Measurements from ENCODE around the gene HLA-DPB1. TPM values are rescaled to one million over a fixed set of nuclear protein-coding genes. Genes with fewer than 3 reads are reported as not detected.

Gene HLA-DPB1
- total RNA-seq, 1 experiment from 2014 or later, result not detected

DNA sequence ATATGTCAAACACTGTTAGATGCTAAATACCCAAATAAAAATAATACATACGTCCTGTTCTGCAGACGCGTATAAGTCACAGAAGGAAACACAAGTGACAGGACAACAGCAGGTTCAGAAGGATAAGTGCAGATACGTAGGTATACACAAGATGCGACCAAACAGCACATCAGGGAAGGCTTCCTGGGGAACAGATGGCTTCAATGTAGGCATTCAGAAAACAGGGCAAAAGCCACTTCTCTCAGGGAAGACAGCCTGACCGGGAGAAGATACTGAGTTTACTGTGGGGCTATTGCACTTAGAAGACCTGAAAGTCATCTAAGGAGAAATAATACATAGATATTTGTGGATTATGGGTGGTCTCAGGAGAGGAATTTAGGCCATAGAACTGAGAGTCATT, 4.2 kb upstream of the HLA-DPB1 start:
- H3K4me3 ChIP-seq, result no peak overlapping the region
- intact Hi-C loops (cut with micrococcal nuclease; ENCODE audit: unreplicated experiment), result no loop called here
- H3K27me3 ChIP-seq (ENCODE audit: insufficient read depth, low read depth), result peaks cover 72% of the 10 kb centered on the region

DNA sequence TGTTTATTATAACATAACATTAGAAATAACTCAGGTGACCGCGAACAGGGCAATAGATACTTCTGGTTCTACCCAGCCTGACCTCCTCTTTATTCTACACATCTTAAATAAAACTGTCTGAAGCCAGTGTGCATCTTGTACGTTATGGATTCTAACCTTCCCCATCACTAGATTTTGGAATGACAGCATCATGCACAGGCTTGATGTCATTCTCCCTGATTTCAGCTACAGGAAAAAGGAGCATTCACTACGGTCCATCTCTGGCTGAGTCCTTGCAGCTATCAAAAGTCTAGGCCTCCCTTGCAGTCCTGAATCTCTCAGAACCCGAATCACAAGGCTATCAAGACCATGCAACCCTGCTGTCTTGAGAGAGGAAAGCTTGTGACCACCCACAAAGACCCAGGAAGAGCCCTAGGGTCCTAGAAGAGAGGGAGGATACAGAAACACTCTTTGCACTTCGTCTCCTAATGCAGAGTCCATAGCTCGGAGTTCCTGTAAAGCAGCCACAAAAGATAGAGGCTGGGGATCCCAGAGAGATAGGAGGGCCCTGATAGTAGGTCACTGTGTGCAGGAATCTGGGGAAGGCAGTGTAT, 3.2 kb upstream of the HLA-DPB1 start:
- H3K27ac ChIP-seq, result no peak overlapping the region
- POLR2A ChIA-PET (ENCODE audit: unreplicated experiment), result no interaction called here
- no peaks in the 10 kb centered on the region for H3K36me3 ChIP-seq (ENCODE audit: low read depth)
- no peak overlapping the region for H3K4me2 ChIP-seq
- no peak overlapping the region for H3K4me3 ChIP-seq
- no peaks in the 10 kb centered on the region for H4K20me1 ChIP-seq (ENCODE audit: insufficient read depth)
- no peaks in the 10 kb centered on the region for H3K9me3 ChIP-seq (ENCODE audit: insufficient read depth, low read depth)
- H3K79me2 ChIP-seq (ENCODE audit: low read depth), result no peaks in the 10 kb centered on the region
- H3K9me2 ChIP-seq (ENCODE audit: insufficient read depth), result no peaks in the 10 kb centered on the region
- H3F3A ChIP-seq (ENCODE audit: insufficient read depth, low read depth), result no peaks in the 10 kb centered on the region
- intact Hi-C loops (cut with micrococcal nuclease; ENCODE audit: unreplicated experiment), result no loop called here
- H3K4me1 ChIP-seq (replicated peaks; ENCODE audit: insufficient read depth), result no peaks in the 10 kb centered on the region
- DNase-seq, result no peak
- peaks cover 72% of the 10 kb centered on the region for H3K27me3 ChIP-seq (ENCODE audit: insufficient read depth, low read depth)
- CTCF ChIA-PET, result no interaction called here
- H2AFZ ChIP-seq, result no peak overlapping the region
- BruUV-seq (replicated peaks), result no TSS peak
- no peak for TF ChIP-seq EZH2 (IDR thresholded peaks at IDR 0.05; ENCODE audit: low read depth)
- TF ChIP-seq, protein P1, sequence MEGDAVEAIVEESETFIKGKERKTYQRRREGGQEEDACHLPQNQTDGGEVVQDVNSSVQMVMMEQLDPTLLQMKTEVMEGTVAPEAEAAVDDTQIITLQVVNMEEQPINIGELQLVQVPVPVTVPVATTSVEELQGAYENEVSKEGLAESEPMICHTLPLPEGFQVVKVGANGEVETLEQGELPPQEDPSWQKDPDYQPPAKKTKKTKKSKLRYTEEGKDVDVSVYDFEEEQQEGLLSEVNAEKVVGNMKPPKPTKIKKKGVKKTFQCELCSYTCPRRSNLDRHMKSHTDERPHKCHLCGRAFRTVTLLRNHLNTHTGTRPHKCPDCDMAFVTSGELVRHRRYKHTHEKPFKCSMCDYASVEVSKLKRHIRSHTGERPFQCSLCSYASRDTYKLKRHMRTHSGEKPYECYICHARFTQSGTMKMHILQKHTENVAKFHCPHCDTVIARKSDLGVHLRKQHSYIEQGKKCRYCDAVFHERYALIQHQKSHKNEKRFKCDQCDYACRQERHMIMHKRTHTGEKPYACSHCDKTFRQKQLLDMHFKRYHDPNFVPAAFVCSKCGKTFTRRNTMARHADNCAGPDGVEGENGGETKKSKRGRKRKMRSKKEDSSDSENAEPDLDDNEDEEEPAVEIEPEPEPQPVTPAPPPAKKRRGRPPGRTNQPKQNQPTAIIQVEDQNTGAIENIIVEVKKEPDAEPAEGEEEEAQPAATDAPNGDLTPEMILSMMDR (conservative IDR thresholded peaks at IDR 0.05), result no peak

More for the DNA sequence above, 4.2 kb upstream of the HLA-DPB1 start:
- Histone ChIP-seq H2AFZ (no peak overlapping the region), H3K4me1 (replicated peaks; ENCODE audit: insufficient read depth) (no peaks in the 10 kb centered on the region), H3K9me3 (ENCODE audit: insufficient read depth, low read depth) (no peaks in the 10 kb centered on the region), H3F3A (ENCODE audit: insufficient read depth, low read depth) (no peaks in the 10 kb centered on the region), H4K20me1 (ENCODE audit: insufficient read depth) (no peaks in the 10 kb centered on the region), H3K79me2 (ENCODE audit: low read depth) (no peaks in the 10 kb centered on the region), H3K27ac (no peak overlapping the region), H3K36me3 (ENCODE audit: low read depth) (no peaks in the 10 kb centered on the region), H3K9me2 (ENCODE audit: insufficient read depth) (no peaks in the 10 kb centered on the region), H3K4me2 (no peak overlapping the region)
- ChIA-PET POLR2A (ENCODE audit: unreplicated experiment) (no interaction called here), CTCF (no interaction called here)
- BruUV-seq (replicated peaks), result no TSS peak
- DNase-seq, result no peak
- TF ChIP-seq, protein P1 (conservative IDR thresholded peaks at IDR 0.05), result no peak
- TF ChIP-seq EZH2 (IDR thresholded peaks at IDR 0.05; ENCODE audit: low read depth), result no peak

DNA sequence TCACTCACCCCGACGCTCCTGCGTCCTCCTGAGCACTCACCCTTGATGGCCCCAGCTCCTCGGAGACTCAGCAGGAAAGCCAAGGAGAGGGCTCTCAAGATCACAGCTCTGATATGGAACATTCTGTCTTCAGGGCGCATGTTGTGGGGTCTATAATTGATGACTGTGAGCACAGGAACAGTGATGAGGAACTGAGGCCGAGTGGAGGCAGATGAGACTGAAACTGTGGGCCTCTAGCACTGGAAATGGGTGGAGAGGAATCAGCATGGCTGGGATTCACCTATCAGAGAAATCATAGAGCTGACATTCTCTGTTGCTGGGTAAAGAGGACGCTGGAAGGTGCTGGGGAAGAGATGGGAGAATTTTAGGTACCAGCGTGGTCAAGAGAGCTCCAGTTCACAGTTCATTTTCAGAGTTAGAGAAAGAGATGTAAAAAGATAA, 2.3 kb upstream of the HLA-DPB1 start, which contains the start of gene HLA-DPA1:
TSS of gene HLA-DPA1 (minus strand) at position 219 of the 441 bp plus-strand sequence.
- ChIA-PET POLR2A (ENCODE audit: unreplicated experiment) (no interaction called here), CTCF (no interaction called here)
- no peak for DNase-seq
- H3K79me2 ChIP-seq (ENCODE audit: low read depth), result no peaks in the 10 kb centered on the region
- H3K4me2 ChIP-seq, result no peak within 1 kb of the TSS
- no peak within 1 kb of the TSS for H3K4me3 ChIP-seq
- no peaks in the 10 kb centered on the region for H3K9me3 ChIP-seq (ENCODE audit: insufficient read depth, low read depth)
- no peak within 1 kb of the TSS for H3K27ac ChIP-seq
- H2AFZ ChIP-seq, result no peak within 1 kb of the TSS
- no peaks in the 10 kb centered on the region for H3K4me1 ChIP-seq (replicated peaks; ENCODE audit: insufficient read depth)
- no TSS peak for BruUV-seq (replicated peaks)
- H3K27me3 ChIP-seq (ENCODE audit: insufficient read depth, low read depth), result peaks cover 69% of the 10 kb centered on the region
- no peaks in the 10 kb centered on the region for H4K20me1 ChIP-seq (ENCODE audit: insufficient read depth)
- intact Hi-C loops (cut with micrococcal nuclease; ENCODE audit: unreplicated experiment), result no loop called here
- H3K36me3 ChIP-seq (ENCODE audit: low read depth), result no peaks in the 10 kb centered on the region
- H3K9me2 ChIP-seq (ENCODE audit: insufficient read depth), result no peaks in the 10 kb centered on the region
- TF ChIP-seq, protein P1 (conservative IDR thresholded peaks at IDR 0.05), result no peak
- no peak for TF ChIP-seq EZH2 (IDR thresholded peaks at IDR 0.05; ENCODE audit: low read depth)
- H3F3A ChIP-seq (ENCODE audit: insufficient read depth, low read depth), result no peaks in the 10 kb centered on the region

Measured in PC-9 (cell line).